WTC11 (cell line): Measurements from ENCODE around the gene IFNK. TPM values are rescaled to one million over a fixed set of nuclear protein-coding genes. Genes with fewer than 3 reads are reported as not detected.

Experiments used
- ATAC-seq: fragments of 200-7000 bp; cut with Tn5 transposase; 2 replicates; pipeline ENCODE4 v1.10.0; 2021; ENCODE audit warnings: mild to moderate bottlenecking, moderate library complexity
- CTCF ChIA-PET: fragments of 300-600 bp; sonication (Branson Sonifier 250); formaldehyde crosslinking; loops from one replicate; lab custom pipeline; 2021; ENCODE audit warnings: antibody characterized with exemption; lab: Charles Lee
- POLR2A ChIA-PET: fragments of 350-600 bp; sonication (Branson Sonifier 250); formaldehyde crosslinking; loops from one replicate; lab custom pipeline; 2021; ENCODE audit warnings: antibody characterized with exemption; lab: Charles Lee
- DNase-seq: peaks from one replicate; pipeline ENCODE4 v3.0.0; 2021; ENCODE audit warnings: low spot score
- H3K27ac Mint-ChIP-seq: 2 replicates; pipeline ENCODE4 v1.8.0; 2021; ENCODE audit warnings: mixed read lengths
- H3K27me3 Mint-ChIP-seq: 2 replicates; pipeline ENCODE4 v1.8.0; 2021; ENCODE audit warnings: low read depth, mild to moderate bottlenecking, moderate library complexity, mixed read lengths
- H3K36me3 Mint-ChIP-seq: 2 replicates; pipeline ENCODE4 v1.8.0; 2021; ENCODE audit warnings: mixed read lengths
- H3K4me1 Mint-ChIP-seq: 2 replicates; pipeline ENCODE4 v1.8.0; 2022; ENCODE audit warnings: mixed read lengths
- H3K4me3 Mint-ChIP-seq: 2 replicates; pipeline ENCODE4 v1.8.0; 2021; ENCODE audit warnings: mild to moderate bottlenecking, moderate library complexity, mixed read lengths
- H3K9me3 Mint-ChIP-seq: 2 replicates; pipeline ENCODE4 v1.8.0; 2021; ENCODE audit warnings: mixed read lengths
- ATF1 ChIP-seq: sonication (generic); formaldehyde crosslinking; IDR thresholded peaks from 2 replicates; pipeline ENCODE4 v1.8.1; 2023; ENCODE audit warnings: mild to moderate bottlenecking, moderate library complexity, missing genetic modification reagents
- CREB1 ChIP-seq: sonication (generic); formaldehyde crosslinking; IDR thresholded peaks from 2 replicates; pipeline ENCODE4 v1.8.0; 2023; ENCODE audit warnings: mild to moderate bottlenecking, missing genetic modification reagents
- EMX1 ChIP-seq: fragments of 250-450 bp; sonication (Bioruptor Pico); IDR thresholded peaks from 2 replicates; pipeline ENCODE4 v1.8.0; 2021; ENCODE audit warnings: mild to moderate bottlenecking
- FOXK1 ChIP-seq: sonication (generic); formaldehyde crosslinking; IDR thresholded peaks from 2 replicates; pipeline ENCODE4 v1.8.0; 2022; ENCODE audit warnings: mild to moderate bottlenecking, moderate library complexity, missing genetic modification reagents
- GABPB1 ChIP-seq: sonication (generic); formaldehyde crosslinking; IDR thresholded peaks from 2 replicates; pipeline ENCODE4 v1.8.1; 2023; ENCODE audit warnings: mild to moderate bottlenecking, missing genetic modification reagents
- IRF2 ChIP-seq: sonication (generic); formaldehyde crosslinking; IDR thresholded peaks from 2 replicates; pipeline ENCODE4 v1.8.0; 2022; ENCODE audit warnings: low read depth, missing genetic modification reagents, borderline replicate concordance
- KAT7 ChIP-seq: sonication (generic); formaldehyde crosslinking; IDR thresholded peaks from 2 replicates; pipeline ENCODE4 v1.8.1; 2023; ENCODE audit warnings: missing genetic modification reagents, mild to moderate bottlenecking, borderline replicate concordance
- PRRX2 ChIP-seq: fragments of 250-450 bp; sonication (Bioruptor Pico); IDR thresholded peaks from 2 replicates; pipeline ENCODE4 v1.8.0; 2021; ENCODE audit warnings: mild to moderate bottlenecking
- SMAD4 ChIP-seq: sonication (generic); formaldehyde crosslinking; IDR thresholded peaks from 2 replicates; pipeline ENCODE4 v1.8.0; 2022; ENCODE audit warnings: mild to moderate bottlenecking, missing genetic modification reagents
- TEAD1 ChIP-seq: sonication (generic); formaldehyde crosslinking; IDR thresholded peaks from 2 replicates; pipeline ENCODE4 v1.8.0; 2022; ENCODE audit warnings: mild to moderate bottlenecking, missing genetic modification reagents
- TEAD4 ChIP-seq: sonication (generic); formaldehyde crosslinking; IDR thresholded peaks from 2 replicates; pipeline ENCODE4 v1.8.0; 2022; ENCODE audit warnings: mild to moderate bottlenecking, missing genetic modification reagents
- TP53 ChIP-seq: sonication (generic); formaldehyde crosslinking; IDR thresholded peaks from 2 replicates; pipeline ENCODE4 v1.8.1; 2023; ENCODE audit warnings: mild to moderate bottlenecking, missing genetic modification reagents
- ZNF121 ChIP-seq: sonication (generic); formaldehyde crosslinking; IDR thresholded peaks from 2 replicates; pipeline ENCODE4 v1.8.0; 2023; ENCODE audit warnings: missing genetic modification reagents
- ZNF219 ChIP-seq: sonication (generic); formaldehyde crosslinking; IDR thresholded peaks from 2 replicates; pipeline ENCODE4 v1.8.0; 2023; ENCODE audit warnings: missing genetic modification reagents, mild to moderate bottlenecking, borderline replicate concordance
- ZNF263 ChIP-seq: sonication (generic); formaldehyde crosslinking; IDR thresholded peaks from 2 replicates; pipeline ENCODE4 v1.8.1; 2022; ENCODE audit warnings: low read depth, mild to moderate bottlenecking, moderate library complexity, missing genetic modification reagents
- ZNF317 ChIP-seq: sonication (generic); formaldehyde crosslinking; IDR thresholded peaks from 2 replicates; pipeline ENCODE4 v1.8.1; 2023; ENCODE audit warnings: low read depth, mild to moderate bottlenecking, moderate library complexity, missing genetic modification reagents, borderline replicate concordance
- total RNA-seq: library from RNA; stranded (reverse); gene quantifications from 3 replicates; pipeline ENCODE4 v1.2.3, GENCODE V29; 2021
- TF ChIP-seq, protein P1 (sequence below): sonication (generic); formaldehyde crosslinking; IDR thresholded peaks from 2 replicates; pipeline ENCODE4 v1.8.0; 2022; ENCODE audit warnings: mild to moderate bottlenecking, missing genetic modification reagents
- TF ChIP-seq, protein P2 (sequence below): sonication (generic); formaldehyde crosslinking; IDR thresholded peaks from 2 replicates; pipeline ENCODE4 v1.8.1; 2022; ENCODE audit warnings: low read depth, missing genetic modification reagents, borderline replicate concordance
- TF ChIP-seq, protein P3 (sequence below): fragments of 250-450 bp; sonication (Bioruptor Pico); IDR thresholded peaks from 2 replicates; pipeline ENCODE4 v1.8.0; 2021; ENCODE audit warnings: mild to moderate bottlenecking
- TF ChIP-seq, protein P4 (sequence below): sonication (generic); formaldehyde crosslinking; IDR thresholded peaks from 2 replicates; pipeline ENCODE4 v1.8.1; 2022; ENCODE audit warnings: low read depth, mild to moderate bottlenecking, moderate library complexity, missing genetic modification reagents, borderline replicate concordance
- TF ChIP-seq, protein P5 (sequence below): sonication (generic); formaldehyde crosslinking; IDR thresholded peaks from 2 replicates; pipeline ENCODE4 v1.8.1; 2023; ENCODE audit warnings: mild to moderate bottlenecking, missing genetic modification reagents, borderline replicate concordance
- TF ChIP-seq, protein P6 (sequence below): sonication (generic); formaldehyde crosslinking; conservative IDR thresholded peaks from 2 replicates; pipeline ENCODE4 v1.8.1; 2022; ENCODE audit warnings: mild to moderate bottlenecking, missing genetic modification reagents

Gene IFNK
- total RNA-seq, 1 experiment from 2014 or later, result not detected

DNA sequence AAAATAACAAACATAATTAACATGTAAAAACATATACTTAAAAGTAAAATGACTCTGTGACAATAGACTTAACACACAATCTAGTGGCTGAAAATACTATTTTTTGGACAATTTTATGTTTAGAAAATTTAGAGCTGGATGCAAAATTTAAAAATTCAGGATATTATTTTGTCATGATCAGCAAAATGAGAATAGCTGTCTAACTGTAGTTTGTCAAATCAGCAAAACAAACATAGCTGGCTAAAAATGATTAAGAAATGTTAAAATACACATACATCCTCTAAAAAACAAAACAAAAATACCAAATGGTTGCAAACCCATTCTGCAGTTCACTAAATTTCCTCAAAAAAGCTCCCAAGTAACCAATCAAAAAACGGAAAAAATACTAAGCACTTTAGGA, 30.6 kb downstream of the IFNK start:
- peaks cover 38% of the 10 kb centered on the region for H3K36me3 Mint-ChIP-seq
- ATAC-seq (no peak), DNase-seq (no peak)
- ChIA-PET POLR2A (no interaction called here), CTCF (no interaction called here)
- no peaks in the 10 kb centered on the region for H3K27me3 Mint-ChIP-seq
- no peaks in the 10 kb centered on the region for H3K4me1 Mint-ChIP-seq
- H3K9me3 Mint-ChIP-seq, result no peaks in the 10 kb centered on the region
- no peak overlapping the region for H3K4me3 Mint-ChIP-seq
- TF ChIP-seq SMAD4 (CRISPR knock-in tag) (no peak), EMX1 (CRISPR knock-in tag) (no peak), ZNF317 (no peak), KAT7 (CRISPR knock-in tag) (no peak), ZNF219 (CRISPR knock-in tag) (no peak), TEAD1 (CRISPR knock-in tag) (no peak), TEAD4 (CRISPR knock-in tag) (no peak), CREB1 (CRISPR knock-in tag) (no peak), TP53 (CRISPR knock-in tag) (no peak), FOXK1 (no peak)
- TF ChIP-seq, protein P1, sequence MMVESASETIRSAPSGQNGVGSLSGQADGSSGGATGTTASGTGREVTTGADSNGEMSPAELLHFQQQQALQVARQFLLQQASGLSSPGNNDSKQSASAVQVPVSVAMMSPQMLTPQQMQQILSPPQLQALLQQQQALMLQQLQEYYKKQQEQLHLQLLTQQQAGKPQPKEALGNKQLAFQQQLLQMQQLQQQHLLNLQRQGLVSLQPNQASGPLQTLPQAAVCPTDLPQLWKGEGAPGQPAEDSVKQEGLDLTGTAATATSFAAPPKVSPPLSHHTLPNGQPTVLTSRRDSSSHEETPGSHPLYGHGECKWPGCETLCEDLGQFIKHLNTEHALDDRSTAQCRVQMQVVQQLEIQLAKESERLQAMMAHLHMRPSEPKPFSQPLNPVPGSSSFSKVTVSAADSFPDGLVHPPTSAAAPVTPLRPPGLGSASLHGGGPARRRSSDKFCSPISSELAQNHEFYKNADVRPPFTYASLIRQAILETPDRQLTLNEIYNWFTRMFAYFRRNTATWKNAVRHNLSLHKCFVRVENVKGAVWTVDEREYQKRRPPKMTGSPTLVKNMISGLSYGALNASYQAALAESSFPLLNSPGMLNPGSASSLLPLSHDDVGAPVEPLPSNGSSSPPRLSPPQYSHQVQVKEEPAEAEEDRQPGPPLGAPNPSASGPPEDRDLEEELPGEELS (CRISPR knock-in tag), result no peak
- TF ChIP-seq, protein P2, sequence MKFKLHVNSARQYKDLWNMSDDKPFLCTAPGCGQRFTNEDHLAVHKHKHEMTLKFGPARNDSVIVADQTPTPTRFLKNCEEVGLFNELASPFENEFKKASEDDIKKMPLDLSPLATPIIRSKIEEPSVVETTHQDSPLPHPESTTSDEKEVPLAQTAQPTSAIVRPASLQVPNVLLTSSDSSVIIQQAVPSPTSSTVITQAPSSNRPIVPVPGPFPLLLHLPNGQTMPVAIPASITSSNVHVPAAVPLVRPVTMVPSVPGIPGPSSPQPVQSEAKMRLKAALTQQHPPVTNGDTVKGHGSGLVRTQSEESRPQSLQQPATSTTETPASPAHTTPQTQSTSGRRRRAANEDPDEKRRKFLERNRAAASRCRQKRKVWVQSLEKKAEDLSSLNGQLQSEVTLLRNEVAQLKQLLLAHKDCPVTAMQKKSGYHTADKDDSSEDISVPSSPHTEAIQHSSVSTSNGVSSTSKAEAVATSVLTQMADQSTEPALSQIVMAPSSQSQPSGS (CRISPR knock-in tag), result no peak
- TF ChIP-seq, protein P3, sequence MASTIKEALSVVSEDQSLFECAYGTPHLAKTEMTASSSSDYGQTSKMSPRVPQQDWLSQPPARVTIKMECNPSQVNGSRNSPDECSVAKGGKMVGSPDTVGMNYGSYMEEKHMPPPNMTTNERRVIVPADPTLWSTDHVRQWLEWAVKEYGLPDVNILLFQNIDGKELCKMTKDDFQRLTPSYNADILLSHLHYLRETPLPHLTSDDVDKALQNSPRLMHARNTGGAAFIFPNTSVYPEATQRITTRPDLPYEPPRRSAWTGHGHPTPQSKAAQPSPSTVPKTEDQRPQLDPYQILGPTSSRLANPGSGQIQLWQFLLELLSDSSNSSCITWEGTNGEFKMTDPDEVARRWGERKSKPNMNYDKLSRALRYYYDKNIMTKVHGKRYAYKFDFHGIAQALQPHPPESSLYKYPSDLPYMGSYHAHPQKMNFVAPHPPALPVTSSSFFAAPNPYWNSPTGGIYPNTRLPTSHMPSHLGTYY (CRISPR knock-in tag), result no peak
- TF ChIP-seq, protein P4, sequence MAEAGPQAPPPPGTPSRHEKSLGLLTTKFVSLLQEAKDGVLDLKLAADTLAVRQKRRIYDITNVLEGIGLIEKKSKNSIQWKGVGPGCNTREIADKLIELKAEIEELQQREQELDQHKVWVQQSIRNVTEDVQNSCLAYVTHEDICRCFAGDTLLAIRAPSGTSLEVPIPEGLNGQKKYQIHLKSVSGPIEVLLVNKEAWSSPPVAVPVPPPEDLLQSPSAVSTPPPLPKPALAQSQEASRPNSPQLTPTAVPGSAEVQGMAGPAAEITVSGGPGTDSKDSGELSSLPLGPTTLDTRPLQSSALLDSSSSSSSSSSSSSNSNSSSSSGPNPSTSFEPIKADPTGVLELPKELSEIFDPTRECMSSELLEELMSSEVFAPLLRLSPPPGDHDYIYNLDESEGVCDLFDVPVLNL (CRISPR knock-in tag), result no peak
- H3K27ac Mint-ChIP-seq, result no peak overlapping the region

DNA sequence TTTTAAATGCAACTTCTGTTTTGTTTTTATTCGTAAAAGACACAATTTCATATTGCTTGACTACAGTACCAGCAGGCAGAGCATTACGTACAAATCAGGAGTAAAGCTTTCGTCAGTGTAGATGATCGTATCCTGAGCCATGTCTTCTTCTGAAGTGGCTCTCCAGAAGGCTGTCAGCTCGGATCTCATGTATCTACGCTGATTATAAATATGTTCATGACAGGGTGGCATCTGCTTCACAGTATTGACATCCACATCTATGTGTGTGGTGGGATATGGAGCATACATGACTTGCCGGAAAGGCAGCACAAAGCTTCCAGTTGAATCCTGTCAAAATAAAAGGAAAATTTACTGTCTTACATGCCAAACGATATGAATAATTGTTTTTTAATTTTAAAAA, 32.4 kb downstream of the IFNK start:
- CTCF ChIA-PET, result no interaction called here
- POLR2A ChIA-PET, result no interaction called here
- no peak for DNase-seq
- TF ChIP-seq, protein P5, sequence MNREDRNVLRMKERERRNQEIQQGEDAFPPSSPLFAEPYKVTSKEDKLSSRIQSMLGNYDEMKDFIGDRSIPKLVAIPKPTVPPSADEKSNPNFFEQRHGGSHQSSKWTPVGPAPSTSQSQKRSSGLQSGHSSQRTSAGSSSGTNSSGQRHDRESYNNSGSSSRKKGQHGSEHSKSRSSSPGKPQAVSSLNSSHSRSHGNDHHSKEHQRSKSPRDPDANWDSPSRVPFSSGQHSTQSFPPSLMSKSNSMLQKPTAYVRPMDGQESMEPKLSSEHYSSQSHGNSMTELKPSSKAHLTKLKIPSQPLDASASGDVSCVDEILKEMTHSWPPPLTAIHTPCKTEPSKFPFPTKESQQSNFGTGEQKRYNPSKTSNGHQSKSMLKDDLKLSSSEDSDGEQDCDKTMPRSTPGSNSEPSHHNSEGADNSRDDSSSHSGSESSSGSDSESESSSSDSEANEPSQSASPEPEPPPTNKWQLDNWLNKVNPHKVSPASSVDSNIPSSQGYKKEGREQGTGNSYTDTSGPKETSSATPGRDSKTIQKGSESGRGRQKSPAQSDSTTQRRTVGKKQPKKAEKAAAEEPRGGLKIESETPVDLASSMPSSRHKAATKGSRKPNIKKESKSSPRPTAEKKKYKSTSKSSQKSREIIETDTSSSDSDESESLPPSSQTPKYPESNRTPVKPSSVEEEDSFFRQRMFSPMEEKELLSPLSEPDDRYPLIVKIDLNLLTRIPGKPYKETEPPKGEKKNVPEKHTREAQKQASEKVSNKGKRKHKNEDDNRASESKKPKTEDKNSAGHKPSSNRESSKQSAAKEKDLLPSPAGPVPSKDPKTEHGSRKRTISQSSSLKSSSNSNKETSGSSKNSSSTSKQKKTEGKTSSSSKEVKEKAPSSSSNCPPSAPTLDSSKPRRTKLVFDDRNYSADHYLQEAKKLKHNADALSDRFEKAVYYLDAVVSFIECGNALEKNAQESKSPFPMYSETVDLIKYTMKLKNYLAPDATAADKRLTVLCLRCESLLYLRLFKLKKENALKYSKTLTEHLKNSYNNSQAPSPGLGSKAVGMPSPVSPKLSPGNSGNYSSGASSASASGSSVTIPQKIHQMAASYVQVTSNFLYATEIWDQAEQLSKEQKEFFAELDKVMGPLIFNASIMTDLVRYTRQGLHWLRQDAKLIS (CRISPR knock-in tag), result no peak
- TF ChIP-seq, protein P6, sequence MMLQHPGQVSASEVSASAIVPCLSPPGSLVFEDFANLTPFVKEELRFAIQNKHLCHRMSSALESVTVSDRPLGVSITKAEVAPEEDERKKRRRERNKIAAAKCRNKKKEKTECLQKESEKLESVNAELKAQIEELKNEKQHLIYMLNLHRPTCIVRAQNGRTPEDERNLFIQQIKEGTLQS (CRISPR knock-in tag), result no peak
- TF ChIP-seq GABPB1 (no peak), ZNF263 (no peak), ZNF121 (CRISPR knock-in tag) (no peak), PRRX2 (no peak), ATF1 (CRISPR knock-in tag) (no peak), IRF2 (CRISPR knock-in tag) (no peak)
- TF ChIP-seq, all 79 proteins: peak for 0
- H3K4me3 Mint-ChIP-seq, result no peak overlapping the region
- no peaks in the 10 kb centered on the region for H3K4me1 Mint-ChIP-seq
- H3K27ac Mint-ChIP-seq, result no peak overlapping the region
- no peak for ATAC-seq
- H3K36me3 Mint-ChIP-seq, result peaks cover 39% of the 10 kb centered on the region
- H3K9me3 Mint-ChIP-seq, result no peaks in the 10 kb centered on the region
- H3K27me3 Mint-ChIP-seq, result no peaks in the 10 kb centered on the region
